Retina (tissue), 1 donor: ENCODE measurements around the gene RARA.

Experiments used
- DNase-seq: peaks from one replicate; pipeline ENCODE4 v3.0.0-alpha.2; 2016

Gene RARA

GRCh38 chr17:40329839-40330794 lies 21.1 kb downstream of the RARA start:
- no peak for DNase-seq

GRCh38 chr17:40330850-40331470 lies 22.0 kb downstream of the RARA start:
- DNase-seq, result no peak

- DNase-seq, result no peak
These were observed 23.0 kb downstream of the RARA start for GRCh38 chr17:40331743-40332641.

GRCh38 chr17:40333781-40334448 lies 24.9 kb downstream of the RARA start:
- no peak for DNase-seq

- DNase-seq, result no peak
These were observed 26.6 kb downstream of the RARA start for GRCh38 chr17:40335620-40336019.

GRCh38 chr17:40337351-40337750 lies 28.4 kb downstream of the RARA start:
- no peak for DNase-seq

- no peak for DNase-seq
These were observed 29.1 kb downstream of the RARA start for GRCh38 chr17:40338058-40338457.

GRCh38 chr17:40338941-40339649 lies 30.1 kb downstream of the RARA start:
- DNase-seq, result no peak

GRCh38 chr17:40340327-40340726 lies 31.3 kb downstream of the RARA start:
- no peak for DNase-seq

- DNase-seq, result peak; percentile 91
These were observed 32.2 kb downstream of the RARA start for GRCh38 chr17:40340880-40341807.

GRCh38 chr17:40341808-40342503 lies 33.0 kb downstream of the RARA start:
- peak; percentile 74 for DNase-seq

- no peak for DNase-seq
These were observed 33.7 kb downstream of the RARA start for GRCh38 chr17:40342504-40343218.

GRCh38 chr17:40343219-40344119 lies 34.5 kb downstream of the RARA start:
- peak; percentile 66 for DNase-seq

GRCh38 chr17:40344421-40345160 lies 35.6 kb downstream of the RARA start:
- DNase-seq, result no peak

GRCh38 chr17:40345161-40345993 lies 36.4 kb downstream of the RARA start:
- DNase-seq, result peak; percentile 86

- no peak for DNase-seq
These were observed 37.2 kb downstream of the RARA start for GRCh38 chr17:40345994-40346764.
